GM18861 (cell line): ENCODE data around the gene INPP5D.
"Not testable (repeated sequence)": the region's sequence is repeated elsewhere in the genome, so short reads cannot be mapped to it uniquely, and the experiment has no call there.

Source experiments
- ATAC-seq: cut with Tn5 transposase; IDR thresholded peaks from one replicate; pipeline ENCODE4 v1.9.1; 2021; ENCODE audit not compliant: unreplicated experiment

Gene INPP5D

GRCh38 chr2:233115741-233116140, 55.6 kb downstream of the INPP5D start:
- no peak for ATAC-seq

DNA sequence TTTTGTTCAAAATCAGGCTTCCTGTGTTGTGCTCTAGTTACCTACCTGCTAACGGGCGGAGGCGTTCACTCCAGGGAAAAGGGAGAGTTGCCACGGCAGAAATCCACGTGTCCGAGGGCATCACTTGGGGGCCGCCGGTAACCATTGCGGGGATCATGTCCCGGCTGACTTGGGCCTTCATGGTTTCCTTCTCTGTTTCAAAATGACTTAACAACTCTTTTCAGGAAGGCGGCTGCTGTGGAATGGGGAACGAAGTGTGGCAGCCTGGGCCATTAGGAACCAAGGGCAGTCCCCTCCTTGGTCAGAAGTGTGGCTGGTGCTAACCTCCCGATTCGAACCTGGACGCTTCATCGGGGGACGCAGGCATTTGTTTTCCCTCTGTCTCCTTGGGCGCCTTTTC, 56.8 kb downstream of the INPP5D start:
- no peak for ATAC-seq

DNA sequence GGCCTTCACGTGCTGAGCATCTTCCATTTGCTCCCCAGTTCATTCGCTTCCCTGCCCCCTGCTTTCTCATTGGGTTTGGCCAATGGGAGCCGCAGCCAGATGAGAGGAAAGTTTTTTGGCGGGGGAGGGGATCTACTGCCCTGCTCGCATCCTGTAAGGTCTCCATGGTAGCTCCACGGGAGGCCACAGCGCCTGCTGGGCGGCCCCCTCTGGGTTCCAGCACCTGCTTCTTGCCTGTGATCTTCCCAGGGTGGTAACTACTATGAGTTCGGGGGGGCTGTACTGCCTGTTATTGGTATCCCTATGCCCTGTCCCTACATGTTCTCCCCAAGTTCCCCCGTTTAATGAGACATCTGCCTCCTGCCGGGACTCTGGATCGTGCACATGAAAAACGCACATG, 57.2 kb downstream of the INPP5D start:
- ATAC-seq = no peak

- no peak for ATAC-seq
Observed at GRCh38 chr2:233117811-233118647, 57.9 kb downstream of the INPP5D start.

- ATAC-seq = no peak
Observed at GRCh38 chr2:233118648-233119000, 58.5 kb downstream of the INPP5D start.

- ATAC-seq = no peak
Observed at GRCh38 chr2:233119123-233119522, 59.0 kb downstream of the INPP5D start.

DNA sequence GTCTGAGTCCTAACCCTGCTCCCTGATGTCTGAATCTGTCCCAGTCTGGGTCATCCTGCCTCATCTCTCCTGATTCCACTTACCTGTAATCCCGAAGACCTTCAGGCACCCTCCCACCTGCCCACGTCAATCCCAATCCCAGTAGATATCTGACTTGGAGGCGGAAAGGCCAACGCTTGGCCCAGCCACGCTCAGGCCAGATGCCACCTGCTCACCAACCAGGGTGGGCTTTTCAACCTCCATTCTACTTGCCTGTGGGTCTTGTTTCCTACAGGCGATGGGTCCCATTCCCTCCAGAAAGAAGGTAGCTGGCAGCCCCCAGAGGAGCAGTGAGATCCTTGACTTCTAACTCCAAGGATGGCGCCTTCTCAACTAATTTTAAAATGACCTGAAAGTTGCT, 59.7 kb downstream of the INPP5D start:
- ATAC-seq = no peak

GRCh38 chr2:233120459-233120858, 60.3 kb downstream of the INPP5D start:
- no peak for ATAC-seq

DNA sequence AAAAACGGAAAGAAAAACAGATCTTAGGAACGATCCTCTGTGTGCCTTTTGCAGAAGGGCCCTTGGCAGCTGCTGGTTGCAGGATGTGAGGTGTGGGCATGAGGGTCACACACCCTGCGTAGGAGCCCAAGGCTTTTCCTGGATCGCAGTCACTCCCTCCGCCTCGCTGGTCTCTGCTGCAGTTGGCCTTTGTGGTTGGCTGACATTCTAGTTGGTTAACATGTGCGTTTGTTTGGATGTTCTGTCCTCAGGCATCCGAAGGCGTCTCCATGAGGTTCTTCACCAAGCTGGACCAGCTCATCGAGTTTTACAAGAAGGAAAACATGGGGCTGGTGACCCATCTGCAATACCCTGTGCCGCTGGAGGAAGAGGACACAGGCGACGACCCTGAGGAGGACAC, 61.7 kb downstream of the INPP5D start:
- no peak for ATAC-seq

GRCh38 chr2:233122541-233122940, 62.4 kb downstream of the INPP5D start:
- no peak for ATAC-seq

GRCh38 chr2:233123576-233123975, 63.4 kb downstream of the INPP5D start:
- ATAC-seq = not testable (repeated sequence)

DNA sequence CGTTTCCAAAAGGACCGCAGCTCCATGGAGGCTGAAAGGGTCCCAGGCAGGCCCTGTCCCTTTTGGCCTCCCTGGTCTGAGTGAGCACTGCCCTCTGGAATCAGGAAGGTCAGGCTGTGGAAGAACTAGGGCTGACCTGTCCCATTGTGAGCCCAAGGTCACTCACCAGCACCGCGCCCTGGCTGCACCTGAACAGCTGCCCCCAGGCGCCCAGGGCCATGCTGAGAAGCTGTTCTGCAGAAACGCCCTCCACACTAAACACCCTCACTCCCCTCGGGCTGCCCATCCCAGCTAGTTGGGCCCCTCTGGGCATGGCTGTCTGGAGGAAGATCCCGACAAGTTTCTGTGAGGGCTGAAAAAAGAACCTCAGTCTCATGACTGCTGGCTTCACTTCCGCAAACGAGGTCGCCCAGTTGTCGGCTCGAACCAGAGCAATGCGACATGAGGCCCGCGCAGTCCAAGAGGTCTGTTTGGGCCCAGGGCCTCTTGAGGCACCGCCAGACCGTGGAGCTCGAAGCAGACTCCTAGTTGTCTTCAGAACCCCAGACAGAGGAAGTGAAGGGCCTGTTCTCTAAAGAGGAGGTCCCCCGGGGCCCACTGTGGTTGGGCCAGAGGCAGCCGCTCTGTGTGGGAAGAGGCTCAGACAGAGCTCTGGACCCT, 64.4 kb downstream of the INPP5D start:
- ATAC-seq = peak; percentile 91

DNA sequence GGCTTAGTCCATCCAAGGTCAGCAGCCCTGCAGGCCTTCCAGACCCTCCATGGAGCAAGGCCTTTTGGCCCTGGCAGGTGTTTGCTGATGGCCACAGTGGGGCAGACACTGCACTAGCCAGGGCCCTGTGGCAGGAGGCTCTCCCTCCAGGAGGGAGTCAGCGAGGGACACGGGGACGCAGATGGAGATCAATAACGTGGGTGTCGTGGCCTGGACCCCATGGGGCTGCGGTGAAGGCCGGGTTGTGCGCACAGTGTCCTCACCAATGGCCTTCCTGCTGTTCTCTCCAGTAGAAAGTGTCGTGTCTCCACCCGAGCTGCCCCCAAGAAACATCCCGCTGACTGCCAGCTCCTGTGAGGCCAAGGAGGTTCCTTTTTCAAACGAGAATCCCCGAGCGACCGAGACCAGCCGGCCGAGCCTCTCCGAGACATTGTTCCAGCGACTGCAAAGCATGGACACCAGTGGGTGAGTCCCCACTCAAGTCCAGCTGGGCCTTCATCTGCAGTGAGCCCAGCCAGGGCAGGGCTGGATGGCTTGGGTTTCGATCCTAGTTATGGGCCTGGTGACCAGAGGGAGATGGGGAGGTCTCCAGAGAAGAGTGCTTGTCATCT, 65.4 kb downstream of the INPP5D start:
- ATAC-seq = no peak

DNA sequence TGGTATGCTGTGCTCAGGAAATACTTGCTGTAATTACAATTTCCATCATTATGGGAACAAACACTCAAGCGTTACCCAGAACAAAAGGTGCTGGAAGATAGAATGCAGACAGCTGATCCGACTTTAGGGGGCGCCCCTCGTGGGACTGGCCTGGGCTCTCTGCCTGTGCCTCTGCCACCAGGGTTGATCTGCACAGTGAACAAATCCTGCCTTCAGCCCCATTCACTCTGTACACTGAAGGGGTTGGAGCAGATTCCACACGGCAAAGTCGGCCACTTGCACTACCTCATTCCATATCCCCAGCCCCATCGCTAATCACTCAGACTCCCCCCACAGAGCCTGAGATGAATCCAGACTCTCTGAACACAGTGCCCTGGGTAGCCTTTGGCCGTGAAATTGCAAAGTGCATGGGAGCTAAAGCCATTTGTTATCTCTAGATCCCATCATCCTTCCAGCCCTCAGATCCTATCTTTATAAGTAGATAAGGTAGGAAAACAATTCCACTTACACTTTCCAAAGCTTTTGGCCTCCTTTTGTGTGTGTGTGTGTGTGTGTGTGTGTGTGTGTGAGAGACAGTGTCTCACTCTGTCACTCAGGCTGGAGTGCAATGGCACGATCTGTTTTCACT, 69.3 kb downstream of the INPP5D start:
- ATAC-seq = no peak

- ATAC-seq = no peak
Observed at GRCh38 chr2:233130024-233130423, 69.9 kb downstream of the INPP5D start.

DNA sequence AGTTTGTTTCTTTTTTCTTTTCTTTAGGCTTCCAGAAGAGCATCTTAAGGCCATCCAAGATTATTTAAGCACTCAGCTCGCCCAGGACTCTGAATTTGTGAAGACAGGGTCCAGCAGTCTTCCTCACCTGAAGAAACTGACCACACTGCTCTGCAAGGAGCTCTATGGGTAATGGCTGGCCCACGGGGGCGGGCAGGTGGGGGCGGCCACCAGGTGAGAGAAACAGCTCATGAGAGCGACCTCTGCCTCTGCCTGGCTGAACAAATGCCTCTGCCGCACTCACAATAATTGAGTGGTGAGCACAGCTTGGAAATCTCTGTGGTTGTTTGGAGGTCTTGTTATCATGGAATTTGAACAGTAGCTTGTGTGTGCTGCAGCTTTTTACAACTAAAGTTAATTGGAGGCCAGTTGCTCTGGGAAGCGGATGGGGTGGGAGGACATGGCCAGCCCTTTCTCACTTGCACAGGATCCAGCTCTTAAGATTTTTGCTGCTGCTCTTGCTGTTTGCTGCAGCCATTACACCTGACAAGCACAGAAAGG, 70.4 kb downstream of the INPP5D start:
- ATAC-seq = no peak

DNA sequence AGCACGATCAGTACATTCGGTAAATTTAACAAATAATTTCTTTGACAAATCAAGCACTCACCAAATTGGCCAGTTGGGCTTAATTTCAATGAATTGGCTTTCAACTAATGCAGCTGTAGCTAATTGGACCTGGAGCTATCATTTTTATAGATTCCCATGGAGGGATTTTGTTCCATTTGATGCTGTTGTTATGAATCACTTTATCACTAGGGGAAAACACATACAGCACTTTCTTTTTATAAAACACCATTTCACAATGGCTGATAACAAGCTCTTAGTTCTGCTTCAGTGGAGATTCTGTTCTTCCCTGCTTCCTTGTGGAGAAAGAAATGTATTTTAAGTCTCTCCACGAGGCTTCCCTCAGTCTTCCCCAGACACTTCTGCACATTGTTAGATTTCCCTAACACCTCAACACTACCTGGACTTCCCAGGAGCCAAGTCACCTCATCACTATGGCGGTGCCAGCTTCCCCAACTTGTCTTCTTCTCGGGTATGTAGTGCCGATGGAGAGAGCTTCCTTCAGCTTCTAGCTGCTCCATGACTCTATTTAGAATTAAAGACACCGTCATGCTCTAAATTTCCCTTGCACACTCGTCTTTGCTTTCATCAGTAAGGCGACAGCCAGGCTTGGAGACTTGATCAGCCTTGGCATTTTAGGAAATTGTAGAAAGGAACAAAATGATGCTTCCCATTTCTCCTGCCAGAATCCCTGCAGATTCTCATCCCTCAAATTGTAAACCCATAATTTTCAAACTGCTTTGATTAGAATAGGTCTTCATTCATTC, 72.0 kb downstream of the INPP5D start:
- no peak for ATAC-seq

DNA sequence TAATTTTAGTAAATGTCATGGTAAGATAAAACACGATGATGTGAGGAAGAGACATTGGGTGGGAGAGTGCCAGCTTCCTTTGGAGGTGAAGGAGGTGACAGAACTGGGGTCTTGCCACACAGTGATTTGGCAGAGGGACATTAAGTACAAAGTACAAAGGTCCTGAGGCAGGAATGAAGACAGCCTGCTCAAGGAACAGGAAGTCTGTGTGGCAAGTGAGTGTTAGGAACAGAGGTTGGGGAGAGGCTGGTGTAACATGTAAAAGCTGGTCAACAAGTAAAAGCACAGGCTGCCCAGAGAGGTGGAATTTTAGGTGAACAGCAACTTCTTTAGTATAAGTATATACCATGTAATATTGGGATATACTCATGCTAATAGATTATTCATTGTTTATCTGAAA, 73.1 kb downstream of the INPP5D start:
- no peak for ATAC-seq

- no peak for ATAC-seq
Observed at GRCh38 chr2:233135421-233135820, 75.3 kb downstream of the INPP5D start.

DNA sequence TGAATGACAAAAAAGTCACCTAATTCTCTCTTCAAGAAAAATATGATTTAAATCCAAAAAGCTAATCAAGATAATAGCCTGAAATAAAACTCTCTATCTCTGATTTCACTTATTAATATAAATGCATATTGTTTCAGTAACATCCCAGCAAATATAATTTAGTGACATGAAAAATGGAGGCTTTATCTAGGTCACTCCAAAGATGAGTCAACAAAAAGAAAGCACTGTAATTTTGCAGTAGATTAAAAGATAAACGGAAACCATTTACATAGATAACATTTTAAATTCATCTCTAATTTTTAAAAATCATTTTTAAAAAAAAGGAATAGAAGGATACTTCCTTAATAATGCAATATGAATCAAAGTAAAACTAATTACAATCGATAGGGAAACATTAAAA, 76.9 kb downstream of the INPP5D start:
- no peak for ATAC-seq
